WI38 (cell line): ENCODE measurements around the gene LAMA3.

Source experiments
- H3K4me3 ChIP-seq: 2 replicates; pipeline ENCODE4 v1.5.1; 2011; ENCODE audit warnings: low read depth, mild to moderate bottlenecking, control low read depth, low read length
- CTCF ChIP-seq: IDR thresholded peaks from 2 replicates; pipeline ENCODE4 v1.5.1; 2012; ENCODE audit warnings: low read depth, mild to moderate bottlenecking, control low read depth, low read length

The LAMA3 gene

GRCh38 chr18:23970161-23971096 is 281.2 kb downstream of the LAMA3 start:
- TF ChIP-seq CTCF, result no peak

GRCh38 chr18:23971097-23971440 is 281.8 kb downstream of the LAMA3 start:
- no peak overlapping the region for H3K4me3 ChIP-seq
- TF ChIP-seq CTCF, result no peak

More at GRCh38 chr18:23970161-23971096, 281.2 kb downstream of the LAMA3 start:
- H3K4me3 ChIP-seq, result no peak overlapping the region

- H3K4me3 ChIP-seq, result no peak overlapping the region
- TF ChIP-seq CTCF, result no peak
Observed at GRCh38 chr18:23971666-23972230, 282.5 kb downstream of the LAMA3 start.

- TF ChIP-seq CTCF, result no peak
- H3K4me3 ChIP-seq, result no peak overlapping the region
Observed at GRCh38 chr18:23972453-23972852, 283.2 kb downstream of the LAMA3 start.

- H3K4me3 ChIP-seq, result no peak overlapping the region
- no peak for TF ChIP-seq CTCF
Observed at GRCh38 chr18:23977103-23977502, 287.9 kb downstream of the LAMA3 start.

- TF ChIP-seq CTCF, result no peak
Observed at GRCh38 chr18:23977719-23978483, 288.6 kb downstream of the LAMA3 start.

More at GRCh38 chr18:23977719-23978483, 288.6 kb downstream of the LAMA3 start:
- no peak overlapping the region for H3K4me3 ChIP-seq
